GM23248 (cell line): ENCODE results near the gene LIN37. TPM values are rescaled to one million over a fixed set of nuclear protein-coding genes. Genes with fewer than 3 reads are reported as not detected.

Experiments used
- DNase-seq: peaks from one replicate; pipeline ENCODE4 v3.0.0-alpha.2; 2015
- H2AFZ ChIP-seq: fragments of 200-600 bp; sonication (generic); 2 replicates; pipeline ENCODE4 v1.6.1; 2016; ENCODE audit warnings: antibody characterized with exemption
- H3F3A ChIP-seq: fragments of 200-600 bp; sonication (generic); 2 replicates; pipeline ENCODE4 v1.6.1; 2016; ENCODE audit warnings: mild to moderate bottlenecking, antibody characterized with exemption, mixed run types; ENCODE audit not compliant: insufficient read depth
- H3K27ac ChIP-seq: fragments of 200-600 bp; sonication (generic); 2 replicates; pipeline ENCODE4 v1.5.1; 2016; ENCODE audit warnings: mild to moderate bottlenecking
- H3K27me3 ChIP-seq: fragments of 200-600 bp; sonication (generic); replicated peaks from 2 replicates; pipeline ENCODE4 v1.6.1; 2016; ENCODE audit warnings: mild to moderate bottlenecking; ENCODE audit not compliant: insufficient read depth
- H3K36me3 ChIP-seq: fragments of 200-600 bp; sonication (generic); 2 replicates; pipeline ENCODE4 v1.6.1; 2016; ENCODE audit warnings: low read depth, mild to moderate bottlenecking
- H3K4me1 ChIP-seq: fragments of 200-600 bp; sonication (generic); 2 replicates; pipeline ENCODE4 v1.6.1; 2016; ENCODE audit warnings: mild to moderate bottlenecking; ENCODE audit not compliant: insufficient read depth
- H3K4me2 ChIP-seq: fragments of 200-600 bp; sonication (generic); one replicate; pipeline ENCODE4 v1.6.1; 2016; ENCODE audit warnings: mild to moderate bottlenecking; ENCODE audit not compliant: unreplicated experiment
- H3K4me3 ChIP-seq: fragments of 200-600 bp; sonication (generic); 2 replicates; pipeline ENCODE4 v1.5.1; 2016; ENCODE audit warnings: mild to moderate bottlenecking
- H3K79me2 ChIP-seq: fragments of 200-600 bp; sonication (generic); 2 replicates; pipeline ENCODE4 v1.6.1; 2016; ENCODE audit warnings: mild to moderate bottlenecking; ENCODE audit not compliant: insufficient read depth
- H3K9ac ChIP-seq: fragments of 200-600 bp; sonication (generic); 2 replicates; pipeline ENCODE4 v1.6.1; 2016; ENCODE audit warnings: mild to moderate bottlenecking
- H3K9me2 ChIP-seq: fragments of 200-600 bp; sonication (generic); 2 replicates; pipeline ENCODE4 v1.6.1; 2016; ENCODE audit warnings: mixed run types, mild to moderate bottlenecking, moderate library complexity; ENCODE audit not compliant: insufficient read depth
- H3K9me3 ChIP-seq: fragments of 200-600 bp; sonication (generic); one replicate; pipeline ENCODE4 v1.6.1; 2017; ENCODE audit warnings: low read depth
- H4K20me1 ChIP-seq: fragments of 200-600 bp; sonication (generic); 2 replicates; pipeline ENCODE4 v1.6.0; 2016; ENCODE audit not compliant: insufficient read depth
- EZH2 ChIP-seq: fragments of 200-600 bp; sonication (generic); IDR thresholded peaks from 2 replicates; pipeline ENCODE4 v1.6.1; 2018; ENCODE audit warnings: antibody characterized with exemption, mild to moderate bottlenecking; ENCODE audit not compliant: insufficient read depth, poor library complexity, severe bottlenecking
- EZH2phosphoT487 ChIP-seq: fragments of 200-600 bp; sonication (generic); IDR thresholded peaks from 2 replicates; pipeline ENCODE4 v1.6.1; 2018; ENCODE audit warnings: antibody characterized with exemption, moderate library complexity, mild to moderate bottlenecking, low read depth; ENCODE audit not compliant: insufficient read depth
- WGBS, 2 experiments: methylation state at CpG; one replicate each; pipeline ENCODE4 v1.1.6; 2015 to 2017; ENCODE audit warnings: low lambda C conversion rate in 2 of 2, low coverage in 1 of 2; ENCODE audit errors: missing lambda C conversion rate in 2 of 2; 5-methylcytosine and 5-hydroxymethylcytosine counted together
- in situ Hi-C: fragments of 300-500 bp; cut with MboI; formaldehyde crosslinking; loops from 2 replicates; pipeline ENCODE4 v1.15.0; 2020
- polyA plus RNA-seq: library from polyadenylated mRNA; unstranded; fragments of >200 nt; fragmentation: Nextera tagmentation; extraction: Ambion mirVana; gene quantifications from 2 replicates; pipeline ENCODE4 v1.2.1, GENCODE V29; 2016
- total RNA-seq: library from RNA; depleted of rRNA; stranded (reverse); fragments of >200 nt; shearing (Covaris generic); gene quantifications from 2 replicates; pipeline ENCODE4 v1.2.3, GENCODE V29; 2014

LIN37 gene
- total and polyA plus RNA-seq, 2 experiments from 2014 or later: 9.7 to 12.3 TPM

DNA sequence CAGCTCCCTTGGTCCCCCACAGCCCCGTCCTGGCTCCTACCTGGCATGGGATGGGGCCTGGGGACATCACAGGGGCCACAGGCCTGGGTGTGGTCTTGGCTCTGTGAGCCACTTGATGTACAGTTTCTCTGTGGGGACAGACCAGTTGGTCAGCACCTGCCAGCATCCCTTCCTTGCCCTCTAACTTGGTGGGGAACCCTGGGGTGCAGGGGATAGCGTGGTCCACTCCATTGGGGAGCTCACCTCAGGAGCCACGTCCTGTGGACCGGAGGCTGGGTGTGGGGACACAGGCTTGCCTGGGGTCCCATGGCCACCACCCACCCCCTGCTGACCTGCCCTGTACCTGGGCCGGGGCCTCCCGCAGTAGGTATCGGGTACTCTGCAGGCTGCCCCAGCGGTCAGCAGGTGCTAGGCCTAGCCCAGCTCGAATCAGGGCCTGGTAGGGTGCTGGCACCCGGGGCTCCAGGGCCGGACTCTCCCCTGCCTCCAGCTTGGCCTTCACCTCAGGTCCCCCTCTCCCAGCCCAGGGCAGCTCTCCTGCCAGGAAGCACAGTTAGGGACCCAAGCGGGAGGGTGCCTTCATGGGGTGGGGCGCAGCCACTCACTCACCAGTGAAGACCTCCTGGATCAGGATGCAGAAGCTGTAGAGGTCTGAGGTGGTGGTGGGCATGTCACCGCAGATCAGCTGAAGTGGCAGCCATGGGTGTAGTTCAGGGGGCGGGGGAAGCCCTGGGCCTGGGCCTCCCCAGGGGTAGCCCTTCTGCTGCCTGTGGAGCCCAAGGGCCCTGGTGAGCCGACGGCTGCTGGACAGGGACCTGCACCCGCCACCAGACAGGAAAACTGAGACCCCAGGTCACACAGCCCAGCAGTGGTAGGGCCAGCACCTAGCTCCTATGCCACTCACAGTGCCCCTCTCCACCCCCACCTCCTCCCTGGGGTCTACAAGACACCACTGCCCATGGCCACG lies 41.9 kb downstream of the LIN37 start:
- in situ Hi-C loops: no loop called here
- Histone ChIP-seq H2AFZ (no peak overlapping the region), H4K20me1 (no peaks in the 10 kb centered on the region), H3K4me1 (no peaks in the 10 kb centered on the region), H3K36me3 (no peaks in the 10 kb centered on the region), H3K9me2 (no peaks in the 10 kb centered on the region), H3K4me2 (no peak overlapping the region), H3F3A (no peaks in the 10 kb centered on the region), H3K79me2 (no peaks in the 10 kb centered on the region), H3K9me3 (no peaks in the 10 kb centered on the region), H3K27ac (no peak overlapping the region), H3K27me3 (0 out of 2 replicates have a peak, but pooled peaks cover under 1% of the 10 kb centered on the region), H3K4me3 (no peak overlapping the region), H3K9ac (no peak overlapping the region)
- no peak for DNase-seq
- 83 to 84% methylated on average over 17 to 18 of the region's 19 CpGs for WGBS, 2 experiments
- TF ChIP-seq EZH2 (no peak), EZH2phosphoT487 (no peak)

- Histone ChIP-seq H3K4me1 (no peaks in the 10 kb centered on the region), H3K79me2 (no peaks in the 10 kb centered on the region), H2AFZ (no peak overlapping the region), H3K36me3 (no peaks in the 10 kb centered on the region), H4K20me1 (no peaks in the 10 kb centered on the region), H3K4me3 (no peak overlapping the region), H3K9me3 (no peaks in the 10 kb centered on the region), H3K27me3 (0 out of 2 replicates have a peak, but pooled peaks cover 9% of the 10 kb centered on the region), H3K9ac (no peak overlapping the region), H3K9me2 (no peaks in the 10 kb centered on the region), H3K27ac (no peak overlapping the region), H3K4me2 (no peak overlapping the region), H3F3A (no peaks in the 10 kb centered on the region)
- in situ Hi-C loops: no loop called here
- 53 to 55% methylated on average over 18 to 20 of the region's 20 CpGs for WGBS, 2 experiments
- DNase-seq: no peak
- TF ChIP-seq EZH2: no peak
Observed at GRCh38 chr19:35790981-35791813, 42.8 kb downstream of the LIN37 start.

GRCh38 chr19:35791814-35792279 lies 43.5 kb downstream of the LIN37 start:
- Histone ChIP-seq H3K27me3 (peaks cover 11% of the 10 kb centered on the region; the same call in 1 of the 2 replicates), H3K27ac (no peak overlapping the region), H3K9me3 (no peaks in the 10 kb centered on the region), H3K36me3 (no peaks in the 10 kb centered on the region), H3K9ac (no peak overlapping the region), H3K79me2 (no peaks in the 10 kb centered on the region), H3F3A (no peaks in the 10 kb centered on the region), H3K4me3 (no peak overlapping the region), H3K4me2 (no peak overlapping the region), H4K20me1 (no peaks in the 10 kb centered on the region), H3K4me1 (no peaks in the 10 kb centered on the region), H3K9me2 (no peaks in the 10 kb centered on the region), H2AFZ (no peak overlapping the region)
- 86 to 88% methylated on average over 8 to 9 of the region's 9 CpGs for WGBS, 2 experiments
- no peak for DNase-seq
- in situ Hi-C loops: no loop called here
- TF ChIP-seq EZH2: no peak

DNA sequence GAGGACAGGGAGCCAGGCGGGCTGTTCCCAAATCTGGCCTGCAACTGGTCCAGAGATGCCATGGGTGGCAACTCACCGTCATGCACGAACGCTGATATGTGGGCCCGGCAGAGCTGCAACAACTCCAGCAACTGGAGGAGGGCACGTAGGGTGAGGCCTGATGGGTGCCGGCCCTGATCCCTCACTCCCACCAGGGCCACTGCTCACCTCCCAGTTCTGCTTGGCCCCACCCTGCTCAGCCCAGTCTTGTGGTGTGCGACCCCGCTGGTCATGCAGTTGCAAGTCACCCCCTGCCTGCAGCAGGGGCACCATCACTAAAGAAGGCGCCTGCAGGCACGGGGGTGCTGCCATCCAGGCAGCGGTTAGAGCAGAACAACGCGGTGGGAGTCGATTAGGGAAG lies 43.9 kb downstream of the LIN37 start:
- Histone ChIP-seq H3K27ac (no peak overlapping the region), H3K4me1 (no peaks in the 10 kb centered on the region), H3K9me3 (no peaks in the 10 kb centered on the region), H3K9ac (no peak overlapping the region), H3F3A (no peaks in the 10 kb centered on the region), H3K79me2 (no peaks in the 10 kb centered on the region), H2AFZ (no peak overlapping the region), H3K36me3 (no peaks in the 10 kb centered on the region), H3K4me3 (no peak overlapping the region), H3K4me2 (no peak overlapping the region), H3K27me3 (peaks cover 16% of the 10 kb centered on the region; the same call in 1 of the 2 replicates), H3K9me2 (no peaks in the 10 kb centered on the region), H4K20me1 (no peaks in the 10 kb centered on the region)
- in situ Hi-C loops: no loop called here
- no peak for DNase-seq
- TF ChIP-seq EZH2phosphoT487 (no peak), EZH2 (no peak)
- 85 to 88% methylated on average over 14 to 15 of the region's 15 CpGs for WGBS, 2 experiments
